Measurements from ENCODE around the gene GNG7.

GNG7 gene

DNA sequence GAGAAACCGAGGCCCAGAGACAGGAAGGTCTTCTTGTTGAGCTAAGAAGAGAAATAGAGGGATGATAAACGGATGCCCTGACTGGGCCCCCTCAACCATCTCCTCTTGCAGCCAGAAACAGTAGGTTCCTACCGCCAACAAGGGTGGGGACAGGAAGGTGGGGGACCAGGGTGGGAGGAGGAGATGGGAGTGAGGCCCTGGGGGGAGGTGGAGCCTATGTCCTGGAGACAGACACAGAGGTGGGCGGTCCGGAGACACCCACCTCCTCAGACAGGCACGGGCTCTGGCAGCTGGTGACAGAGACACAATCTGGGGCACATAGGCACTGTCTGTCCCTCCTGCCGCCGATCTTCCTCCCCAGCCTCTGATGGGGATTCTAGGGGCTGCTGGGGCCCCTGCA is 209.6 kb downstream of the GNG7 start:
- no peak overlapping the region for H3K4me3 ChIP-seq (ENCODE audit: low read depth, low read length)
- no peak for DNase-seq (ENCODE audit: low read depth)
- in situ Hi-C loops (cut with HindIII; ENCODE audit: low sequenced_read_pairs): no loop called here
- TF ChIP-seq, protein P1, sequence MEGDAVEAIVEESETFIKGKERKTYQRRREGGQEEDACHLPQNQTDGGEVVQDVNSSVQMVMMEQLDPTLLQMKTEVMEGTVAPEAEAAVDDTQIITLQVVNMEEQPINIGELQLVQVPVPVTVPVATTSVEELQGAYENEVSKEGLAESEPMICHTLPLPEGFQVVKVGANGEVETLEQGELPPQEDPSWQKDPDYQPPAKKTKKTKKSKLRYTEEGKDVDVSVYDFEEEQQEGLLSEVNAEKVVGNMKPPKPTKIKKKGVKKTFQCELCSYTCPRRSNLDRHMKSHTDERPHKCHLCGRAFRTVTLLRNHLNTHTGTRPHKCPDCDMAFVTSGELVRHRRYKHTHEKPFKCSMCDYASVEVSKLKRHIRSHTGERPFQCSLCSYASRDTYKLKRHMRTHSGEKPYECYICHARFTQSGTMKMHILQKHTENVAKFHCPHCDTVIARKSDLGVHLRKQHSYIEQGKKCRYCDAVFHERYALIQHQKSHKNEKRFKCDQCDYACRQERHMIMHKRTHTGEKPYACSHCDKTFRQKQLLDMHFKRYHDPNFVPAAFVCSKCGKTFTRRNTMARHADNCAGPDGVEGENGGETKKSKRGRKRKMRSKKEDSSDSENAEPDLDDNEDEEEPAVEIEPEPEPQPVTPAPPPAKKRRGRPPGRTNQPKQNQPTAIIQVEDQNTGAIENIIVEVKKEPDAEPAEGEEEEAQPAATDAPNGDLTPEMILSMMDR (IDR thresholded peaks at IDR 0.05; ENCODE audit: low read depth, low read length, missing control alignments): no peak

- in situ Hi-C loops (cut with HindIII; ENCODE audit: low sequenced_read_pairs): no loop called here
- H3K4me3 ChIP-seq (ENCODE audit: low read depth, low read length): no peak overlapping the region
- TF ChIP-seq, protein P1 (IDR thresholded peaks at IDR 0.05; ENCODE audit: low read depth, low read length, missing control alignments): no peak
- DNase-seq (ENCODE audit: low read depth): peak; percentile 66
These were observed 211.2 kb downstream of the GNG7 start for GRCh38 chr19:2491130-2491801.

DNA sequence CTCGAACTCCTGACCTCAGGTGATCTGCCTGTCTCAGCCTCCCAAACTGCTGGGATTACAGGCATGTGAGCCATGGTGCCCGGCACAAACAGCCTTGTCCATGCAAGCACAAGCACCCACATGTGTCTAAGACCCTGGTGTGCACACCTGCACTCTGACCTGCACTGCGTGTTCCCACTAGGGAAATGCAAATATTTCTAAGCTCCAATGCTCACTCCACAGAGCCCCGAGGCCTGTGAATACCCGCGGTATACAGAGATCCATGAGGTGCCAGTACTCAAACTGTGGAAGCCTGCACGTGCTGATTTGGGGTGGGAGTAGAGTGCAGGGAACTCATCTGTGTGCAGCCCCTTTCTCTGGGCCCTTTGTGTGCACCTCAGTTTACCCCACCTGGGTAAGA is 211.8 kb downstream of the GNG7 start:
- TF ChIP-seq, protein P1 (IDR thresholded peaks at IDR 0.05; ENCODE audit: low read depth, low read length, missing control alignments): no peak
- no peak for DNase-seq (ENCODE audit: low read depth)
- no peak overlapping the region for H3K4me3 ChIP-seq (ENCODE audit: low read depth, low read length)
- in situ Hi-C loops (cut with HindIII; ENCODE audit: low sequenced_read_pairs): no loop called here

- TF ChIP-seq, protein P1 (IDR thresholded peaks at IDR 0.05; ENCODE audit: low read depth, low read length, missing control alignments): no peak
- in situ Hi-C loops (cut with HindIII; ENCODE audit: low sequenced_read_pairs): no loop called here
- H3K4me3 ChIP-seq (ENCODE audit: low read depth, low read length): peak overlapping the region; percentile 29
- DNase-seq (ENCODE audit: low read depth): no peak
These were observed 213.4 kb downstream of the GNG7 start for GRCh38 chr19:2488942-2489731.

DNA sequence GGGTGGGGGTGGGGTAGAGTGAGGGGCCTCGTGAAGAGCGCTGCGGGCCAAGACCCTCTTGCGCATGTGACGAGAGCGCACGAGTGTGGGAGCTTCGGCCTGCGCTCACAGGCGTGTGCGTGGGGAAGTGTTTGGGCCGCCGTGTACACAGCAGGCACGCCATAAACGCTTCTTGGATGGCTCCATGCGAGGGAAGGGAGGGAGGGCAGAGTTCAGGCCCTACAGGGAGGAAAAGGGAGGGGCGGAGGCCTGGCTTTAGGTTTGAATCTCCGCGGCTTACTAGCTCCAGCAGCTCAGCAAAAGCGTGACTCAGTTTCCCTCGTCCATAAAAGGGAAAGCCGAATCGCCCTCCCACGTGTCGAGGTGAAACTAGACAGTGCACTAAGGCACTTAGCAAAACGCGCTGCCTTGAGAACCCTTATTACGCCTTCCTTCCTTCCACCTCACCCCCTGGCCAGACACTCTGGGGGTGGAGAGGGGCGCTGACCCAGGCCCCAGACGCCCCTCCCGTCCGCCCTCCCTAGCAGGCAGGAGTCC is 214.0 kb downstream of the GNG7 start:
- H3K4me3 ChIP-seq (ENCODE audit: low read depth, low read length): peak overlapping the region; percentile 29
- TF ChIP-seq, protein P1 (IDR thresholded peaks at IDR 0.05; ENCODE audit: low read depth, low read length, missing control alignments): no peak
- in situ Hi-C loops (cut with HindIII; ENCODE audit: low sequenced_read_pairs): no loop called here
- DNase-seq (ENCODE audit: low read depth): no peak

DNA sequence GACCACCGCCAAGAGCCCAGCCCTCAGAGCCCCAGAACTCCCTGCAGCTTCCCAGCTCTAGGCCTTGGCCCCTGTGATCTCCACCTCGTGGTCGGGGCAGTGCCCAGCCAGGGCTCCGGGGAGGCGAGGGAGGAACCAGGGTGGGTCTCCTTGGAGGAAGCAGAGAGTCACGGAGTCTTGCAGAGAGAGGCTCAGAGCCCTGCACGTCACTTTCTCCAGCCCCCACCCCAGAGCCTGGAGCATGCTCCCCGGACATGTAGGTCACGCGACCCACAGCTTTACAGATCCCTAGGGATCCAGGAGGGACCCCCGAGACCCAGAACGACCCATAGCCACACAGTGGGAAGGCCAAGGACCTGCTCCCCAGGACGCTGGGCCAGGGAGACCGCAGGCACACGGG is 214.7 kb downstream of the GNG7 start:
- in situ Hi-C loops (cut with HindIII; ENCODE audit: low sequenced_read_pairs): no loop called here
- DNase-seq (ENCODE audit: low read depth): no peak
- no peak overlapping the region for H3K4me3 ChIP-seq (ENCODE audit: low read depth, low read length)
- TF ChIP-seq, protein P1 (IDR thresholded peaks at IDR 0.05; ENCODE audit: low read depth, low read length, missing control alignments): no peak
